Islet precursor cell (in vitro differentiated cells): ENCODE data around the gene LRRC71.

Source experiments
- DNase-seq: peaks from one replicate; pipeline ENCODE4 v3.0.0-alpha.2; 2018

The LRRC71 gene

DNA sequence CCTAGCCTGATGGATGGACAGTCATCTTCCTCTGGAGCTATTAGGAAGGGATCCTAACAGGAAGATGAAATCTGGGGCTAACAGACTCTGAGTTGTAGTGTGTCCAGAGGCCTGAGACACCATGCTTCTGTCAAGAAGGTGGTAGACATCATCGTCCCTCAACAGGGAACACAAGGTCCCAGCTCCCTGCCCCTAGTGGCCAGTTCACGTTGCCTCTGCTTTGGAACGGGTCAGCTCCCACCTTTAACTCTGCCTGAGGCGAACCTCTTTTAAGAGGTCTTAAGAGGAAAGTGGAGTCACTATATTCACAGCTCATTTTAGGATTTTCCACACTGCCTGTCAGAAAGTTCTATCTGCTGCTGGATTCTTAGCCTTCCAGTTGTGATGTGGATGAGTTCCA is 28.3 kb downstream of the LRRC71 start:
- peak; percentile 51 for DNase-seq

DNA sequence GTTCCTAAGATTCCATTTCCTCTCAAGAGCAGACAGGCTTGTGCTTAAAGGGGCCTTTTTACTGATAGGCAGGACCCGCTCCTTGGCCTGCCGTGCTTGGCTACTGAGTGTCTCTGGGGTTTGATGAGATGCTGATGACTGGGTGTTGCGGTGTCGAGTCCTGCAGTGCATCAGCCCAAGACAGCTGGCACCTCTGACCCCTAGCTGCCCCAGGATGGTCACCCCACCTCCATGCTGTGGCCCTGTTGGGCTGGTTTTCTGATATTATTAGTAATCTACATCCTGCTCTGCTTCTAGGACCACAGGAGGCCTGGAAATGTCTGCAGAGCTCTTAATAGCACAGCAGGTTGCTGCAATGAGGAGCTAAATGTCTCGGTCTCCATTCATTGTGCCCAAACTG is 28.7 kb downstream of the LRRC71 start:
- DNase-seq = peak; percentile 50

DNA sequence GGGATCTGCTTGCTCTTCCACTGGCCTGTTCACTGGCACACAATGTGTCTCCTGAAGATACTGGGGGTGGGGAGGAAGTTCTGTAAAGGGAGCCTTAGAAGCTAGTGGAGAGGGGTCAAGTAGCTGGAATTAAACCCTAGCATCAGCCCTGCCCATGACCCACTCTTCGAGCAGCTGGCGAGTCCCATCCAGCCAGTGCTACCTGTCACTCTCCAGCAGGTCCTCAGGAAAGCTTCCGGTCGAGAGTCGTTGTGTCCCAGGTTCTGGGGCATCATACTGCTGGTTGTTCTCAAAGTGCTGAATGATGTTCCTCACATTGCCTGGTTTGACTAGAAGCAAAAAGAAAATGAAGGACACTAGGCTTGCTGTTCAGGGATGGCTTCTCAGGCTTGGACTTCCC is 30.9 kb downstream of the LRRC71 start:
- DNase-seq = no peak

DNA sequence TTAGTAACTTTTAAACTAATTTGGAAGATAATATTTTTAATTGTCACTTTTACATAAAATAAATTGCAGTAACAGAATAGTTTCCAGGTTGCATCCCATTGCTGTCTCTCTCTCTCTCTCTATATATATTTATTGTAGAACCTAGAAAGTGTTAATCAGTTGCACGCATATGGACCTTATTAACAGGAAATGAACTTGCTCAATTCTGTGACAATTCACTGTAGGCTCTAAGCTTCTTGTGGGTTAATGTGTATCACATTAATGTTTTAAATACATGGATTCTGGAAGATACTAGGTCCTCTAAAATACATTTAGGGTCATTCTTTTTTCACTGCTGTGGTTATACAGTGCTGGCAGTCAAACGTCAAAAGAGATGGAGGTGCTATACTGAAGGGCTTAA is 33.1 kb downstream of the LRRC71 start:
- DNase-seq = no peak

DNA sequence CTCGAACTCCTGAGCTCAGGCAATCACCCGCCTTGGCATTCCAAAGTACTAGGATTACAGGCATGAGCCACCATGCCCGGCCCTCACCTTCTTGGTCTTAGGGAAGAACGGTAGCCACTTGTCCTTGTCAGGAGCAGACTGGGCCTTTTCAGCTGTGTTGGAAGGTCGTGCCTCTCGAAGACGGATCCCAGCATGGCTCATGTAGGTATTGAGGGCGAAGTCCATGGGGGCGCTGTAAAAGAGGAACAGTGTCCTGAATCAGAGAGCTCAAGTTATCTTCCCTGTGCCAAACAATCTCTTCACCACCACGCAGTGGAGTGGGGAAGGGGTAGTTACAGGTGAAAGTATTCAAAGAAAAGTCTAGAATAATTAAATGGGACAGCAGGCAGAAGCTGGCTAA is 35.9 kb downstream of the LRRC71 start:
- DNase-seq = no peak

DNA sequence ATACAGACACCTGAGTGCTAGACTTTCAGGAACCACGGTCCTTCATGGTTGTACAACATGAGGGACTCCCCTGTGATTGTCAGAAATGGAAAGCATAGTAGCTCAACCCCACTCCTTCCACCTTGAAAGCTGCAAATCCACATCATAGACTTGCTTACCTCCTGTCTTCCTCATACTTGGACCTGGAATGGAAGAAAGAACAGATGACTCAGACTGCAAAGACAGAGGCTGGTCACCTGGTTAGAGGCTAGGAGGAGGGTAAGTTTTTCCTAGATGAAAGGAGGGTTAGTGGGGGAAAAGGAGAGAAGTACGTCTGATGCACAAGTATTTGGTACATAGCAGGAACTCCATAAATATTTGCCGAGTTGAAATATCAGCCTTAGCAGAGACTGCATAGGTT is 37.2 kb downstream of the LRRC71 start:
- no peak for DNase-seq

DNA sequence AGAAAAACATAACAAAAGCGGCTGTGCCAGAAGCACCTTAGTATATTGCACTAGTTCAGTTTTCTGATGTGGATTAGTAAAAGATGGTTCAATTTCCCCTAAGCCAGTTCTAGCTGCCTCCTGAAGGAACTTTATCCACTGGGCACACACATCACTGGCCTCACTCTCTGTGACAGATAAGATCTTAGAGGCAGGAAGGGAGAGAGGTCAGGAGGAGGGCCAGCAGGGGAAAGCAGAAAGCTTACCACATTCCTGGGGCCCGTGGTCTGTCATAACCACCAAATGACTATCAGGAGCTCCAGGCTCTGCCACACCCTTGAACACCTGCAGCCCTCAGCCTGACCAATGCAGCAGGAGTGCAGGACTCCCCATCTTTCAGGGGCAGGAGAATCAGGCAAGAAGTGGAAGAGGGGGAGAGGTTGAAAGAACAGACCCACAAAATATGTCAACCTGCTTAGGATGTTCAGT is 37.8 kb downstream of the LRRC71 start:
- DNase-seq = peak; percentile 71

DNA sequence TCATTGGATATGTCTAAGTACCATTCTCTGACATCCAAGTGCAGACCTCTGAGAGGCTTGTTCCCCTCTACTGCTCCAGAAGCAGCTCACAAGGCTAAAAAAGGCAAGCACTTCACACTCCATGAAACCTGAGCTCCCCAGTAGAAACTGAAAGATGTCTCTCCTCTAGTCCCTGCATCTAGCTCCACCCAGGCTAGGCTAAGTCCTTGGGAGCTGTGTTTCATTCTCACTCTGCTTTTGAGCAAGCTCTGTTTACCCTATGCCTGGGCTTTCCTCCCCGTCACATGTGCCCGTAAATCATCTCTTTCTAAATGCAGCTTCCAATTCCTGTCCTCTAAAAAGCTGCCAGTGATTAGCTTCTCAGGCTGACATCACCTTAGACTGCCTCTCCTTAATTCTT is 39.0 kb downstream of the LRRC71 start:
- DNase-seq = no peak

DNA sequence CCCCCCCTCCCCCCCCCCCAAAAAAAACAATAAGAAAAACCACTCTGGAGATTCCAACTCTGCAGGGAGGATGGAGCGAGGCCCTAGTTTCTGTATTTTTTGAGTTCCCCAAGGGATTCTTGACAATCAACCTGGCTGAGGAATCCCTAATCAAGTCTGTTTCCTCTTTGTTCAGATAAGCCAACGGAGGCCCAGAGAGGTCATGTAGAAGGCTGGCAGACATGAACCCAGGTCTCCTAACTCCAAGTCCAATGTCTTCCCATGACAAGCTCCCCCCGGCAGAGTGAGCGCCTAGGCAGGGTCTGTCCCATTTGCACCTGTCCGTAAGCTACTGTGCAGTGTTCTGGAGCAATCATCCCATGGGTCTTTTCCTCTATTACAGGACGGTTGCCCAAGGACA is 39.5 kb downstream of the LRRC71 start:
- no peak for DNase-seq

DNA sequence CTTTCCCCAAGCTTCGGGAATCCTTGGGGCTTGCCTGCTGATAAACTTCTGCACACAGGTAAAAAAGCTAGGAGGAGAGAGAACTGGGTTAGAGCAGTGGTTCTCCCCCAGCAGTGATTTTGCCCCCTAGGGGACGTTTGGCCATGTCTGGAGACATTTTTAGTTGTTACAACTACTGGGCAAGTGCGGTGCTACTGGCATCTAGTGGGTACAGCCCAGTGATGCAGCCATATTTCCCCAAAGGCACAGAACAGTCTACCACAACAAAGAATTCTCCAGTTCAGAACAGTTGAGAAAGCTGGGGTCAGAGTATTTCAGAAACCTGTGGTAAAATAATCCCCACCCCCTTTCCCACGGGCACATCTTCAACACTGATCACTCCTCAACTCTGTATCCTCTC is 41.3 kb downstream of the LRRC71 start:
- DNase-seq = no peak

DNA sequence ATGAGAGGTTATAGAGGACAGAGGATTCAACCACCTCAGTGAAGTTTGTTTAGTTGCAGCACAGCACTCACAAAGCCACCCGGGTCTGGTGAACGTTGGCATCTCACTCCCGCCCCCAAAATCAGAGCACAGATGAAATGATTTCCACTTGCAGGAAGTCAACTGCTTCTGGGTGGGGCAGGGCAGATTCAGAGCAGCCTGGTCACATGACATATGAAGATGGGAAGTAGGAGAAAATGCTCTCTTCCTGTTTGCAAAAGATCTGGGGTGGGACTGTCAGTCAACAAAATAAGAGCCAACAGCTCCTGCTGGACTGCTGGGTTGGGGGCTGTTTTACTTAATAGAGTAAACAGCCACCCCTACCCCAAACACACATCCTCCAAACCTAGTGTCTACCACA is 43.2 kb downstream of the LRRC71 start:
- no peak for DNase-seq

DNA sequence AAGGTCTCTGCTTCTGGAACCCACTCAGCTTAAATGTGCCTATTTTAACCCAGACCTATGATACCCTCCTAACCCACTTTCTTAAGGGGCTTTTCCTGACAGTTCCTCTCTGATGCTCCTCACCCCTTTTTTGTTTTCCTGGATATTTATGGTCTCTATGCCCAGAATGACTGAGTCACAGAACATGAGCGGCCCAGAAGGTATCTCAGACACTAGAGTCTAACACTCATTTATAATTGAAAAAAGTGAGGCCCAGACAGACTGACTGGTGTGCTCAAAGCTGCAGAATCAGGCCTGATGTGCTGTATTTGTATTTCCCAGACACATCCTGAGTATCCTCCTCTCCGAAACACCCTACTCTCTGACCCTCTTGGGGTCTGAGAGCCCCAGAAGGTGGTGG is 44.0 kb downstream of the LRRC71 start:
- no peak for DNase-seq

DNA sequence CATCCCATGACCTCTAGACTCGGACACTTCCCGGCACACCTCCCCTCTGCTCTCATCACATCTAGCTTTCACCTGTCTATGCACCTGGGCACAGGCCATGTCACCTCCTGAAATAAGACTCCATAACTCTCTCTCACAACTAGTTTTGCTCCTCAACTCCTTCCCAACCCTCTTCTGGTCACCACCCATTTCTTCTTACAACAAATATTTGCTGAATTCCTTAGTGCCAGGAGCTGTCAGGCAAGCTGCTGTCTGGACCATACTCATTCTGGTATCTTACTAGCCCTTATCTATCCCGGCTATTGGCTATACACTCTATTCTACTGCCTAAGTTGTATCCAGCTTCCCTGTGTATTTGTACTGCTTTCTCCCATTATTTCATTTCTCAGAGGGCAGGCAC is 49.1 kb downstream of the LRRC71 start:
- no peak for DNase-seq

DNA sequence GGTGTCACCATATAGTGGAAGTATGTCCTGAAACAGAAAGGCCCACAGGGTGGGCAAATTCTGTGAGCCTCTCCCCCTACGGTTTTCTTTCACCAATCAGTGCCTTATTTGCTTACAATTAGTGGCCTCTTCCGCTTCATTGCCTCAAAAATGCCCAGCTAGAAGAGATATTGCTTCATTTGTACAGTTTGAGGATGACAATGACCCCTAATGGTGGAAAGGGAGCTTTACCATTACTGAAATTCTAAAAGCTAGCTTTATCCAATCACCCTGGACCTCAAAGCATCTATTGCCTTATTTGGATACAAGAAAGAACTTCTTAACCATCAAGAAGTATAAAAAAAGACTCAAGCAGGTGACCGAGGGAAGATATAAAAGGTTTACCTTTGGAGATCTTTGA is 49.6 kb downstream of the LRRC71 start:
- DNase-seq = no peak

DNA sequence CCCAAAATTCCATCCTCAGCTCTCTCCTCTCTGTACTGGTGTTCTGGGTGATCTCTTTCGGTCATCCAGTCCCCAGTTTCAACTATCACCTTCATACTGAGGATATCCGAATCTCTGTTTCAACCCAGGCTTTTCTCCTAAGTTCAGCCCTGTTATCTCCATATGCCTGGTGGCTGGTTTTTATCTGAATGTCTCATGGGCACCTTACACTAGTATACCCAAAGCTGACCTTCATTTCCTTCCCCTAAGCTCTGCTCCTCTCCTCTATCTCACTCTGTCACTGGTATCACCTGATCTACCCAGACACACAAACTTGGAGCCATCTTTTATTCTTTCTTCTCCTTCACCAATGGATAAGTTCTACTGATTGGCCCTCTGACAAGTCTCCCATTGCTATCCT is 53.0 kb downstream of the LRRC71 start:
- DNase-seq = no peak

DNA sequence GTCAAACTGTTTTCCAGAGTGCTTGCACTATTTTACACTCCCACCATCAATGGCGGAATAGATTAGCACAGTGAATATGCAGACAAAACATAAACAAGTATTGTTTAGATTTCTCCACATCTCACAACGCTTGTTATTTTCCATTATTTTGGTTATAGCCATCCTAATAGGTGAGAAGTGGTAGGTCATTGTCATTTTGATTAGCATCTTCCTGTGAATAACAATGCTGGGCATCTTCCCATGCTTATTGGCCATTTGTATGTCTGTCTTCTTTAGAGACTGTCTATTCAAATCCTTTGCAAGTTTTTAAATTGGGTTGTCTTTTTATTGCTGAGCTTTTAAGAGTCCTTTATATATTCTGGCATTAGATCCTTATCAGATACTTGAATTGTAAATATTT is 54.7 kb downstream of the LRRC71 start:
- no peak for DNase-seq

DNA sequence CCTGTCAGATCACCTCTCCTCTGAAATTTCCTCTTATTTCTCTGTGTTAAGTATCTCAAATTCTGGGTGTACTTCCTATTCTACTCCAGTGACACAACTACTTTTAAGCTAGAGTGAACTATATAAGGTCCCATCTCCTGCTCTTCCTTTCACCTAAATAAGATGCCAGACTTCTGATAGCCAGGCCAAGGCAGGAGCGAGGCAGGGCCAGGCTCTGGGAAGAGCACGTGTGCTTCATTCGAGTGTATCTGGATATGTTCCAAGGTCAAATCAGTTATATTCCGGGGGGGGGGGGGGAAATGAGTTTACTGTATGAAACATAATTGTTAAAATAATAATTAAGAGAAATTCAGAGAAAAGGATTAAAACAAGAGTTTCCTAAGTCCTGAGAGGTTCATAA is 60.1 kb downstream of the LRRC71 start:
- no peak for DNase-seq
